Gastrocnemius medialis (tissue), 4 donors: ENCODE measurements around the gene AKR1C1. TPM values are rescaled to one million over a fixed set of nuclear protein-coding genes. Genes with fewer than 3 reads are reported as not detected.
"Not testable (repeated sequence)": the region's sequence is repeated elsewhere in the genome, so short reads cannot be mapped to it uniquely, and the experiment has no call there.

Experiments
- ATAC-seq, 2 donors: fragments of 150-250 bp; one replicate each; pipeline ENCODE4 v1.9.1; 2016
- DNase-seq, 2 donors: peaks; one replicate each; pipeline ENCODE4 v3.0.0-alpha.2; 2019
- H3K27ac ChIP-seq, 4 donors: fragments of 200-600 bp; sonication (generic); 1 replicate in 1 of 4; 2 replicates in 3 of 4; pipeline ENCODE4 v1.5.1; 2016 to 2018; ENCODE audit warnings: mild to moderate bottlenecking in 2 of 4, moderate library complexity in 1 of 4
- H3K27me3 ChIP-seq, 3 donors: fragments of 200-600 bp; sonication (generic) in 2 of 3; 1 replicate in 1 of 3; 2 replicates in 2 of 3; pipeline versions ENCODE4 v1.5.1 to v1.6.0; 2016 to 2019; ENCODE audit warnings: mild to moderate bottlenecking in 1 of 3, moderate library complexity in 1 of 3
- H3K36me3 ChIP-seq, 2 donors: fragments of 200-600 bp; sonication (generic) in 1 of 2; one replicate each; pipeline ENCODE4 v1.5.1; 2017 to 2018
- H3K4me1 ChIP-seq, 2 donors: fragments of 200-600 bp; sonication (generic) in 1 of 2; one replicate each; pipeline ENCODE4 v1.5.1; 2016 to 2017; ENCODE audit warnings: mild to moderate bottlenecking in 2 of 2
- H3K4me3 ChIP-seq, 4 donors: fragments of 200-600 bp; sonication (generic) in 3 of 4; 1 replicate in 1 of 4; 2 replicates in 3 of 4; pipeline ENCODE4 v1.5.1; 2016 to 2019; ENCODE audit warnings: mild to moderate bottlenecking in 2 of 4
- H3K9me3 ChIP-seq, 3 donors: fragments of 200-600 bp; sonication (generic) in 2 of 3; 1 replicate in 1 of 3; 2 replicates in 2 of 3; pipeline ENCODE4 v1.5.1; 2016 to 2019
- CTCF ChIP-seq, 5 experiments: fragments of 450-650 bp in 3 of 5; fragments of 200-600 bp in 2 of 5; sonication (generic) in 2 of 5; IDR thresholded peaks in 4 of 5; conservative IDR thresholded peaks in 1 of 5; 1 replicate in 4 of 5; 2 replicates in 1 of 5; pipeline ENCODE4 v1.5.1; 2016 to 2019; ENCODE audit warnings: antibody characterized with exemption in 5 of 5, mild to moderate bottlenecking in 3 of 5, moderate library complexity in 3 of 5
- POLR2A ChIP-seq, 2 donors: fragments of 450-650 bp; IDR thresholded peaks; one replicate each; pipeline ENCODE4 v1.6.1; 2017; ENCODE audit warnings: antibody characterized with exemption in 2 of 2, mild to moderate bottlenecking in 2 of 2, moderate library complexity in 2 of 2
- in situ Hi-C, 4 donors: fragments of 200-750 bp; cut with MboI; loops; one replicate each; pipeline versions ENCODE4 v1.15.0 to v1.8.0; 2017; ENCODE audit warnings: low sequenced_read_pairs in 4 of 4
- intact Hi-C: fragments of 100-400 bp; cut with DNase I; formaldehyde crosslinking; loops from one replicate; pipeline ENCODE4 v1.15.1; 2023; ENCODE audit warnings: low total_unique reads
- total RNA-seq, 4 donors: library from RNA; depleted of rRNA; stranded (reverse); fragments of >200 nt; gene quantifications; one replicate each; pipeline versions ENCODE4 v1.1.0 to v1.2.3, GENCODE V29; 2016

AKR1C1 gene
- total RNA-seq, 4 donors from 2014 or later, result 203 to 254 (median 208) TPM

DNA sequence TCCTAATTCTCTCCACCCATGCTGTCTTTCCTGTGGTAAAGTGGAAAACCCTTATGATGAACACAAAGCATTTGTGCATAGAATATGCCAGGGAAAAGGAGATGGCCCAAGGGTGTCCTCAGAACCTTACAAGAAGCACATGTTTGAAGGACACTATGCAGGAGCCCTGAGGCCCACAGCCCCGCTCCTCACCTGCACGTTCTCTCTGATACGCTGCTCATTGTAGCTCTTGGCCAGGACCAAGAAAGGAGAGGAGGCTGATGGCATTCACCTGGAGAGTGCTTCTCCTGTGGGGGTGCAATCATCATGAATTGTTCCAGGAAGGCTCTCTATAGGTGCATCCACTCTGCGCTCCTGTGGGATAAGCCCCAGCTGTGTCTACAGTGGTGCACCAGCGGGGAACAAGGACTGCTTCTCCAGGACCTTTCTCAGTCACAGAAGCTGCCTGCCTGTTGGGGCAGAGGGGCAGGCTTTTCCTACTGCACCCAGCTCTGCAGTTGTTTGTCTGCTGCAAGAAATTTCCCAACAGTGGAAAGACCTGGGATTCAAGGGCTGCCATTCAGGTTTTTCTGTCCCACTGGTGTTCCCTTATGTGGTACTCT is 20.5 kb downstream of the AKR1C1 start:
- H3K4me3 ChIP-seq, result no peak overlapping the region
- no peak for DNase-seq
- H3K27ac ChIP-seq, result no peak overlapping the region
- H3K9me3 ChIP-seq, result no peaks in the 10 kb centered on the region
- no peak for ATAC-seq
- in situ Hi-C loops, result loop anchor here in 3 of 4 donors (10.0 to 25.0 kb wide), 3 partner anchors 121 to 139 kb away; no protein-coding TSS in a partner anchor
- H3K36me3 ChIP-seq, result no peaks in the 10 kb centered on the region
- intact Hi-C loops, result no loop called here
- H3K4me1 ChIP-seq, result peaks cover 4 to 7% of the 10 kb centered on the region in 2 donors
- no peak for TF ChIP-seq CTCF (IDR thresholded peaks at IDR 0.05 in 4 of 5, conservative IDR thresholded peaks at IDR 0.05 in 1 of 5)
- TF ChIP-seq POLR2A (IDR thresholded peaks at IDR 0.05), result no peak
- no peaks in the 10 kb centered on the region for H3K27me3 ChIP-seq

DNA sequence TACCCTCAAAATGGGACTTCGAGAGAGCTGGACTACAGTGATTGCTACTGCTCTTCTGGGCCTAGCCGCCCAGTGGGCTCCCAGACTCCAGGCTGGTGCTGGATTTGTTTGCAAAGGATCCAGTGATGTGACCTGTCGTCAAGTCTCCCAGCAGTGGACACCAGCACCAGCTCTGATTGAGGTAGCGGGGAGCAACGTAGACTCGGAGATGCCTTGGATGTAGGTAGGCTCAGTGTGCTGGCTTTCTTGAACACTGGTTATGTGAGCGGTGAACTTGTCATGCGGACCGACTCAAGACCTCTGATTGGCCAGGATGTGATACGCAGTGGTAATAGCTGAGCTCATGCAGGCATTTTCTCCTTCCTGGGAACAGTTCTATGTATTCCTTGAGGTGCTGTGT is 21.0 kb downstream of the AKR1C1 start:
- H3K4me3 ChIP-seq, result no peak overlapping the region
- no peak overlapping the region for H3K27ac ChIP-seq
- H3K9me3 ChIP-seq, result no peaks in the 10 kb centered on the region
- no peaks in the 10 kb centered on the region for H3K36me3 ChIP-seq
- no peak for DNase-seq
- in situ Hi-C loops, result loop anchor here in 3 of 4 donors (10.0 to 25.0 kb wide), 3 partner anchors 122 to 139 kb away; no protein-coding TSS in a partner anchor
- peaks cover 4 to 7% of the 10 kb centered on the region in 2 donors for H3K4me1 ChIP-seq
- H3K27me3 ChIP-seq, result no peaks in the 10 kb centered on the region
- ATAC-seq, result no peak
- intact Hi-C loops, result no loop called here
- TF ChIP-seq POLR2A (IDR thresholded peaks at IDR 0.05) (no peak), CTCF (IDR thresholded peaks at IDR 0.05 in 4 of 5, conservative IDR thresholded peaks at IDR 0.05 in 1 of 5) (no peak)

GRCh38 chr10:4984971-4985594 is 21.9 kb downstream of the AKR1C1 start:
- no peaks in the 10 kb centered on the region for H3K36me3 ChIP-seq
- TF ChIP-seq POLR2A (IDR thresholded peaks at IDR 0.05), result no peak
- TF ChIP-seq CTCF (IDR thresholded peaks at IDR 0.05 in 4 of 5, conservative IDR thresholded peaks at IDR 0.05 in 1 of 5), result no peak
- in situ Hi-C loops (loop anchor here in 3 of 4 donors (10.0 to 25.0 kb wide), 3 partner anchors 123 to 140 kb away; no protein-coding TSS in a partner anchor), intact Hi-C loops (no loop called here)
- ATAC-seq, result no peak
- H3K27me3 ChIP-seq, result no peaks in the 10 kb centered on the region
- H3K27ac ChIP-seq, result no peak overlapping the region
- DNase-seq, result no peak
- no peaks in the 10 kb centered on the region for H3K9me3 ChIP-seq
- peaks cover 4 to 7% of the 10 kb centered on the region in 2 donors for H3K4me1 ChIP-seq
- no peak overlapping the region for H3K4me3 ChIP-seq

- H3K27ac ChIP-seq, H3K4me1 ChIP-seq, DNase-seq, ATAC-seq, intact Hi-C loops, H3K4me3 ChIP-seq, H3K9me3 ChIP-seq, H3K27me3 ChIP-seq, H3K36me3 ChIP-seq: not testable (repeated sequence)
- in situ Hi-C loops, result loop anchor here in 3 of 4 donors (10.0 to 25.0 kb wide), 3 partner anchors 126 to 143 kb away; no protein-coding TSS in a partner anchor
These were observed 24.9 kb downstream of the AKR1C1 start for GRCh38 chr10:4988000-4988641.

DNA sequence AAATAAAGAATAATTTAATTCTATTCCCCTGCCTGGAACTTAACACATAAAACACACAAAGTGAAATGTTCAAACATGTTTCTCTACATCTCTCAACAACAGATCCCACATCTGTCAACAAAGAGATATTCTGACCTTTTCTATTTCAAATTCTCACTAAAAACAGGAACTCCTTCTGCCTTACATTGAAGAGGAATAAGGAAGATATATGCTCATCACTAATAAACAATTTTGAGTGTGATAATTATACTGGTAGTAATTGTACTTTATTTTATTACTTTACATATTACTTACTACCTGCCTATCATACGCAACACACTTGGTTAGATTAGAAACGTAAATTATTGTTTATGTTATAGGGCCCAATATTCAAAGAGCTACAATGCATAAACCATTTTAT is 27.0 kb downstream of the AKR1C1 start:
- Histone ChIP-seq H3K4me3 (no peak overlapping the region), H3K9me3 (no peaks in the 10 kb centered on the region), H3K36me3 (peaks cover 0 to 10% of the 10 kb centered on the region in 2 donors), H3K27me3 (no peaks in the 10 kb centered on the region), H3K4me1 (peaks cover 0 to 2% of the 10 kb centered on the region in 2 donors), H3K27ac (no peak overlapping the region)
- DNase-seq (no peak), ATAC-seq (no peak)
- TF ChIP-seq CTCF (IDR thresholded peaks at IDR 0.05 in 4 of 5, conservative IDR thresholded peaks at IDR 0.05 in 1 of 5) (no peak), POLR2A (IDR thresholded peaks at IDR 0.05) (no peak)
- in situ Hi-C loops, result loop anchor here in 1 of 4 donors (25.0 kb wide), 1 partner anchor 128 kb away; no protein-coding TSS in a partner anchor
- intact Hi-C loops, result loop anchor here (5.0 kb wide), 1 partner anchor 367 kb away; no protein-coding TSS in a partner anchor

DNA sequence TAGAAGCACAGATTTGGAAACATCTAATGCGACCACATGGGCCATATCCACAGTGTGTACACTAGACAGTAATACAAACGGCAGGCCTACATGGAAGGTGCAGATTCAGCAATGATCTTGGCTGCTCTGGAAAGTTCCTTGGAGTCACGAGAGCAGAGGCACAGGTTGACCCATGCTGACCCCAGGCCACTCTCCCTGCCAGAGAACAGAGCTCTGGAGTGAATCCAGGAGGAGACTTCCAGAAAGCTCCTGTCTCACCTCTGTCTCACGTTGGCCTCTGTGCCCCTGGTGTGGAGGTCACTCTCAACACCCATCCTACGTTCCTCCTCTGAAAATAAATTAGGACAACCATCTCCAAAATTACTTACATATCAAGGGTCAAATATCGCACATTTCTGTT is 28.2 kb downstream of the AKR1C1 start:
- intact Hi-C loops, result loop anchor here (5.0 kb wide), 1 partner anchor 366 kb away; no protein-coding TSS in a partner anchor
- in situ Hi-C loops, result loop anchor here in 1 of 4 donors (25.0 kb wide), 1 partner anchor 129 kb away; no protein-coding TSS in a partner anchor
- H3K4me1 ChIP-seq, ATAC-seq, H3K36me3 ChIP-seq, DNase-seq, H3K9me3 ChIP-seq, H3K27ac ChIP-seq, H3K4me3 ChIP-seq, H3K27me3 ChIP-seq: not testable (repeated sequence)

GRCh38 chr10:4992564-4992963 is 29.3 kb downstream of the AKR1C1 start:
- in situ Hi-C loops (loop anchor here in 1 of 4 donors (25.0 kb wide), 1 partner anchor 130 kb away; no protein-coding TSS in a partner anchor), intact Hi-C loops (loop anchor here (5.0 kb wide), 1 partner anchor 365 kb away; no protein-coding TSS in a partner anchor)
- not testable (repeated sequence) for H3K4me3 ChIP-seq, H3K36me3 ChIP-seq, ATAC-seq, H3K4me1 ChIP-seq, H3K27ac ChIP-seq, H3K9me3 ChIP-seq, H3K27me3 ChIP-seq, DNase-seq
